GM19099 (cell line): Measurements from ENCODE around the gene VANGL1.

Source experiments
- POLR2A ChIP-seq: IDR thresholded peaks from 3 replicates; pipeline ENCODE4 v1.6.1; 2011; ENCODE audit warnings: low read depth; ENCODE audit not compliant: insufficient read length; ENCODE audit errors: extremely low read depth

The VANGL1 gene

DNA sequence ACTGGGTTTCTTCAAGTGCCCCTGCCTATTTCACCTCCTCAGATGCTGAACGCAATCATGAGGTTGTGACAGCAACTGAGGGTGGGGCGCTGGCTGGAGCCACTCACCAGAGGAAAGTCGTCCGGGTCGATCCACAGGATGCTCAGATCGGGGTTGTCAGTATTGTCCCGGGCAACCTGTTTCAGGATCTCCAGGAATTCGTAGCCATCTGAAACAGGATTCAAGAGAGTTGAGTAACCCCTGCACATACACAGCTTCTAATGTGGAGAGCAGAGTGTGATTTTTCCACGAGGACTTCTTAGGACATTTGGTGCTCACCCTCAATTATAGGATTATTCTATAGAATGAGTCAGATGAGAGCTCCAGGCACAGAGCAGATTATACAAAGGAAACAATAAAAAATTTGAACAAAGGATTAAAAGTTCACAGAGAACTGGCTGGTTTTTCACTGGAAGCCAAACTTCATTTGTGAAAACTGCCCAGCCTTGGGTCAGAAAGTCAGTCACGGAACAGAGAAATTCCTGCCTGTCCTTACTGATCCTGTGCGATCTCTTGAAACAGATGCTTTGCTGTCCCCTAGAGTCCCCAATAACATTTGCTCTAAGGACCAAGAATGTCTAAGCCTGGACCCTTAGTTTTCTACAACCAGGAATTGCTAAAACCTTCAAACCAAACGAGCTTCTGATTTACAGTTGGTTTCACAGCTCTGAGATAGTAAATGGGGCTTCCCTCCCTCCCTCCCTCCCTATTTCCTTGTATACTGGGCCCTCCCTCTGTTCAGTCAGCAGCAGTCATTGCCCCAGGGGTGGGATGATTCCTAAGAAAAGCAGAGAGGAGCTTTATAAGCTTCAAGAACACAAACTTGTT, 63.5 kb downstream of the VANGL1 start:
- no peak for TF ChIP-seq POLR2A

DNA sequence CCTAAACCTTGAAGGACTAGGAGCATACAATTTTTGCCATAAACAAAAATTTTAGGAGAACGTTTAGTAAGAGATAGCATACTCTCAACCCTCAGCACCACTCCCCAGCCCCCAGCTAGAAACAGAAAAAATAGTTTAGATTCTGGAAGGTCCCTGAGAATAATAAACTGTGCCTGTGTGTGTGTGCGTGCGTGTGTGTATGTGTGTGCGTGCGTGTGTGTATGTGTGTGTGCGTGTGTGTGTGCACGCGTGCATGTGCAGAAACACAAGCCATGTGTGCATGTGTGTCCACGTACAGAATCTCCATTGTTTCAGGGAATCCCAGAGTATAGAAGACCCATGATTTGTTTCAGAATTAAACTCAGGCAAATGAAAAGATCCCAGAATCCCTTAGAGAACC, 64.2 kb downstream of the VANGL1 start:
- TF ChIP-seq POLR2A: no peak

GRCh38 chr1:115706587-115707425, 65.0 kb downstream of the VANGL1 start:
- TF ChIP-seq POLR2A: no peak

- no peak for TF ChIP-seq POLR2A
Observed at GRCh38 chr1:115710859-115711624, 69.3 kb downstream of the VANGL1 start.

DNA sequence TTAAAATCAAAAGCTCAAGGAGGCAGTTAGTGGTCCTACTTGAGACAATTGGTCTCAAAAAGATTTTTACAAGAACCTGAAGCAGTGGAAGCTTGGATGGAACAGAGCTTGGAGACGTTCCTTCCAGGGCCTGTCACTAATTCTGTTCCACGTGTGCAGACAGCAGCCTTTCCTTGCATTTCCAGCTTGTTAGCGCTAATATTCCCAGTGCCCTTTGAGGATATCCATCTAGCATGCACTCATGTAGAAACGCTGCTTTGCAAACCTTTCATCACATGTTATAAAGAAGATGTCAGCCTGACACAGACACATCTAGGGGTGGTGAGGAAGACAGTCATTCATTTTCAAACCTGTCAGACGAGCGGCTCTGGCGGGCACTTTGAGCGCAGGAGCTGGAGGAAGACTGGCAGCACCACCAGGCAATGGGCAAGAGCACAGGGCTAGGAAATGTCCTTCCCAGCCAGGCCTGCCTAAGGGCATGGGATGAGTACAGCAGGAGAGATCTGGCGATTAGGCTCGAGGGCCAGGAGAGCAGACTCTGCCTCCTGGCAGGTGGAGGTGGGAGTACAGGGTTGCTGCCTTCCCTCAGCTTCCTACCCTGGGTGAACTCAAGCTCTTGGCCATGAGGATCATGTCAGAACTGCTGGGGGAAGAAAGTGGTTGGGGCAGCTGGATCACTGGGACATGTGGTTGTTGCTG, 71.3 kb downstream of the VANGL1 start:
- TF ChIP-seq POLR2A: no peak

- no peak for TF ChIP-seq POLR2A
Observed at GRCh38 chr1:115713906-115714305, 72.1 kb downstream of the VANGL1 start.

- TF ChIP-seq POLR2A: no peak
Observed at GRCh38 chr1:115714572-115715141, 72.9 kb downstream of the VANGL1 start.

- TF ChIP-seq POLR2A: no peak
Observed at GRCh38 chr1:115717541-115717940, 75.8 kb downstream of the VANGL1 start.

DNA sequence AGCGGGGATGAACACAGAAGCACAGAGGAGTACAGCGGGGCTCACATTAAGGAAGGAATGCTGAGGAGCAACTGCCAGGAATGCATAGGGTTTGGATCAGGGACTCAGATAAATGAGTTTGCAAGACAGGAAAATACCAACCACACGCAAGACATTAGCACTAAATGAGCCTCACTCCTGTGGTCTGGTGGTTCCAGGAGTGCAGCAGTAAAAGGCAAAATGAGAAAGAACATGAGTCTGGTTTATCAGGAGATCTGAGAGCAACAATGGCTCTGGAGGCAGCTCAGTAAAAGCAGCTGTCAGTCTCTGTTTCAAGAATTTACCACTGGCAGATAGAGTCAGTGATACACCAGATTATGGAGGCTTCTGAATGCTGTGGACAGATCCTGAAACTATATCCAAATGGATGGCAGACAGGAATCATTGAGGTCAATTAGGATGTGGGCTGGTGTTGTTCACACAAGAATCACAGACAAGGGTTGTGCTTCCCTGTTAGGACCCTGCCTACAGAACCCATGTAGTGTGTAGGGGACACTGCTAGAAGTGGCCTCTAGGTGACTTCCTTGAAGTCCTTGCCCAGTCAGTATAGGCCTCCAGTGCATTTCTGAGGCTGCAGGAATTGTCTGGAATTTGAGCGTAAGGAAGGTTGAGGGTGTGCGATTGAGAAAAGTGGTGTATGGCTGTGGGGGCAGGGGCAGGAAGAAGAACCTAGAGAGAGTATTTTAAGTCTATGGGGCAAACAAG, 76.4 kb downstream of the VANGL1 start:
- no peak for TF ChIP-seq POLR2A

- no peak for TF ChIP-seq POLR2A
Observed at GRCh38 chr1:115719285-115719684, 77.5 kb downstream of the VANGL1 start.

GRCh38 chr1:115722221-115722620, 80.5 kb downstream of the VANGL1 start:
- no peak for TF ChIP-seq POLR2A

- TF ChIP-seq POLR2A: no peak
Observed at GRCh38 chr1:115723756-115724155, 82.0 kb downstream of the VANGL1 start.

GRCh38 chr1:115725600-115725999, 83.8 kb downstream of the VANGL1 start:
- no peak for TF ChIP-seq POLR2A
